ENCODE measurements around the gene TTC6.

The TTC6 gene

GRCh38 chr14:37591941-37592481 is 3.4 kb upstream of the TTC6 start:
- TF ChIP-seq POLR2A (IDR thresholded peaks at IDR 0.05; ENCODE audit: extremely low read depth, insufficient read length), result no peak
- no peak for TF ChIP-seq MYC (IDR thresholded peaks at IDR 0.05; ENCODE audit: low read depth, low read length)
- no peak for DNase-seq (ENCODE audit: low read depth)
- no peak overlapping the region for H3K4me3 ChIP-seq (ENCODE audit: low read depth, low read length)

- H3K4me3 ChIP-seq (ENCODE audit: low read depth, low read length), result no peak overlapping the region
- TF ChIP-seq POLR2A (IDR thresholded peaks at IDR 0.05; ENCODE audit: extremely low read depth, insufficient read length), result no peak
- no peak for TF ChIP-seq MYC (IDR thresholded peaks at IDR 0.05; ENCODE audit: low read depth, low read length)
- TF ChIP-seq CTCF (IDR thresholded peaks at IDR 0.05; ENCODE audit: low read depth, low read length), result no peak
- TF ChIP-seq MAX (IDR thresholded peaks at IDR 0.05; ENCODE audit: low read depth, low read length), result no peak
- DNase-seq (ENCODE audit: low read depth), result no peak
Measured at GRCh38 chr14:37592482-37593408, 2.7 kb upstream of the TTC6 start.

GRCh38 chr14:37593511-37594237 is 1.8 kb upstream of the TTC6 start:
- DNase-seq (ENCODE audit: low read depth), result no peak
- TF ChIP-seq MYC (IDR thresholded peaks at IDR 0.05; ENCODE audit: low read depth, low read length) (no peak), CTCF (IDR thresholded peaks at IDR 0.05; ENCODE audit: low read depth, low read length) (no peak), POLR2A (IDR thresholded peaks at IDR 0.05; ENCODE audit: extremely low read depth, insufficient read length) (no peak), MAX (IDR thresholded peaks at IDR 0.05; ENCODE audit: low read depth, low read length) (no peak)
- H3K4me3 ChIP-seq (ENCODE audit: low read depth, low read length), result no peak overlapping the region

- H3K4me3 ChIP-seq (ENCODE audit: low read depth, low read length), result no peak overlapping the region
- TF ChIP-seq MYC (IDR thresholded peaks at IDR 0.05; ENCODE audit: low read depth, low read length) (no peak), POLR2A (IDR thresholded peaks at IDR 0.05; ENCODE audit: extremely low read depth, insufficient read length) (no peak), CTCF (IDR thresholded peaks at IDR 0.05; ENCODE audit: low read depth, low read length) (peak; percentile 57), MAX (IDR thresholded peaks at IDR 0.05; ENCODE audit: low read depth, low read length) (no peak)
- peak; percentile 61 for DNase-seq (ENCODE audit: low read depth)
Measured at GRCh38 chr14:37594238-37594970, 1.0 kb upstream of the TTC6 start.

- peak; percentile 73 for DNase-seq (ENCODE audit: low read depth)
- no peak overlapping the region for H3K4me3 ChIP-seq (ENCODE audit: low read depth, low read length)
- no peak for TF ChIP-seq CTCF (IDR thresholded peaks at IDR 0.05; ENCODE audit: low read depth, low read length)
- no peak for TF ChIP-seq POLR2A (IDR thresholded peaks at IDR 0.05; ENCODE audit: extremely low read depth, insufficient read length)
- TF ChIP-seq MYC (IDR thresholded peaks at IDR 0.05; ENCODE audit: low read depth, low read length), result no peak
- no peak for TF ChIP-seq MAX (IDR thresholded peaks at IDR 0.05; ENCODE audit: low read depth, low read length)
Measured at GRCh38 chr14:37595809-37596621, 586 bp downstream of the TTC6 start.
